GM12864 (cell line): ENCODE measurements around the gene SHE.

ENCODE experiments used
- DNase-seq: peaks from one replicate; pipeline ENCODE4 v3.0.0-alpha.2; 2011; ENCODE audit warnings: low read depth
- H3K4me3 ChIP-seq: 2 replicates; pipeline ENCODE4 v1.5.1; 2011; ENCODE audit warnings: mild to moderate bottlenecking, low read depth, low read length, control low read depth
- CTCF ChIP-seq: IDR thresholded peaks from 2 replicates; pipeline ENCODE4 v1.5.1; 2011; ENCODE audit warnings: low read depth, mild to moderate bottlenecking, moderate library complexity, low read length, control low read depth, inconsistent platforms; ENCODE audit errors: missing control alignments

SHE gene

GRCh38 chr1:154502066-154502743 is at the start of gene SHE, which contains the start of gene TDRD10:
Gene SHE, minus strand, starts transcription at chr1:154502412. Its CDS starts 386 bp downstream, at chr1:154502026.
Gene TDRD10, plus strand, starts transcription at chr1:154502219. Its CDS starts 4,685 bp downstream, at chr1:154506904.
- no peak for TF ChIP-seq CTCF
- DNase-seq: no peak
- H3K4me3 ChIP-seq: 0 out of 2 replicates have a peak within 1 kb of the TSS, but pooled peaks have one; percentile 16

GRCh38 chr1:154551474-154551873 is 49.3 kb upstream of the SHE start:
- H3K4me3 ChIP-seq: no peak overlapping the region
- no peak for DNase-seq
- no peak for TF ChIP-seq CTCF

GRCh38 chr1:154550657-154551056 is 48.4 kb upstream of the SHE start:
- DNase-seq: no peak
- no peak overlapping the region for H3K4me3 ChIP-seq
- no peak for TF ChIP-seq CTCF

- no peak for DNase-seq
- H3K4me3 ChIP-seq: no peak overlapping the region
- TF ChIP-seq CTCF: no peak
These were observed 47.9 kb upstream of the SHE start for GRCh38 chr1:154550070-154550469.

GRCh38 chr1:154549202-154549770 is 47.1 kb upstream of the SHE start:
- TF ChIP-seq CTCF: no peak
- H3K4me3 ChIP-seq: no peak overlapping the region
- DNase-seq: no peak

GRCh38 chr1:154548028-154548427 is 45.8 kb upstream of the SHE start:
- no peak for DNase-seq
- H3K4me3 ChIP-seq: no peak overlapping the region
- no peak for TF ChIP-seq CTCF
